K562 (cell line): Measurements from ENCODE around the gene TMEM129. TPM values are rescaled to one million over a fixed set of nuclear protein-coding genes. Genes with fewer than 3 reads are reported as not detected.

Experiments used
- CXXC5 ChIP-seq: fragments of 250-450 bp; sonication (Bioruptor Pico); IDR thresholded peaks from 2 replicates; pipeline ENCODE4 v1.8.0; 2022; ENCODE audit warnings: inconsistent platforms, mild to moderate bottlenecking, moderate library complexity
- ELF2 ChIP-seq: fragments of 250-450 bp; sonication (Bioruptor Pico); IDR thresholded peaks from 2 replicates; pipeline ENCODE4 v1.5.0; 2021; ENCODE audit warnings: mild to moderate bottlenecking
- HDAC1 ChIP-seq, 2 experiments: fragments of 450-650 bp; IDR thresholded peaks; 2 replicates each; pipeline ENCODE4 v1.6.1; 2016 to 2017; ENCODE audit warnings: inconsistent platforms in 1 of 2, mild to moderate bottlenecking in 1 of 2, moderate library complexity in 1 of 2
- KDM1A ChIP-seq, 2 experiments: fragments of 450-650 bp; IDR thresholded peaks; 2 replicates each; pipeline ENCODE4 v1.6.1; 2016; ENCODE audit warnings: mild to moderate bottlenecking in 2 of 2
- RHOXF2B ChIP-seq: fragments of 250-450 bp; sonication (Bioruptor Pico); conservative IDR thresholded peaks from 2 replicates; pipeline ENCODE4 v1.5.1; 2021
- TOE1 ChIP-seq, 2 experiments: fragments of 450-650 bp in 1 of 2; sonication (generic) in 1 of 2; formaldehyde crosslinking in 1 of 2; IDR thresholded peaks; 2 replicates each; pipeline versions ENCODE4 v1.7.1 to v1.8.0; 2016 to 2022; ENCODE audit warnings: borderline replicate concordance in 2 of 2, mild to moderate bottlenecking in 2 of 2, antibody characterized with exemption in 1 of 2, inconsistent platforms in 1 of 2, low read depth in 1 of 2, missing genetic modification reagents in 1 of 2, moderate library complexity in 1 of 2
- ZFP1 ChIP-seq: fragments of 450-650 bp; formaldehyde crosslinking; IDR thresholded peaks from 2 replicates; pipeline ENCODE4 v1.4.0; 2020; ENCODE audit warnings: mild to moderate bottlenecking, mixed read lengths
- ZSCAN29 ChIP-seq: fragments of 450-650 bp; IDR thresholded peaks from 2 replicates; pipeline ENCODE4 v1.6.1; 2017
- polyA plus RNA-seq, 8 experiments: library from polyadenylated mRNA; depleted of rRNA in 4 of 8; stranded (reverse) in 5 of 8; unstranded in 3 of 8; fragments of >200 nt; fragmentation: Nextera tagmentation in 2 of 8; fragmentation: Illumina TruSeq in 1 of 8; extraction: Ambion mirVana in 2 of 8; extraction: Trizol in 1 of 8; gene quantifications; 2 replicates each; pipeline versions ENCODE4 v1.2.1 to v1.2.3, GENCODE V29; 2011 to 2014; ENCODE audit warnings: inconsistent platforms in 1 of 8, missing spikeins in 1 of 8
- total RNA-seq, 7 experiments: library from RNA; depleted of rRNA in 6 of 7; stranded (reverse); fragments of >200 nt in 6 of 7; fragmentation: Illumina TruSeq in 2 of 7; extraction: Trizol in 2 of 7; gene quantifications; 2 replicates each; pipeline versions ENCODE4 v1.2.1 to v1.2.3, GENCODE V29; 2011 to 2021; ENCODE audit warnings: low replicate concordance in 1 of 7
- TF ChIP-seq, protein P1 (sequence below), 2 experiments: fragments of 450-650 bp in 1 of 2; sonication (generic) in 1 of 2; formaldehyde crosslinking in 1 of 2; IDR thresholded peaks; 2 replicates each; pipeline versions ENCODE4 v1.7.1 to v1.9.0; 2016 to 2022; ENCODE audit warnings: inconsistent platforms in 1 of 2, mild to moderate bottlenecking in 1 of 2, missing genetic modification reagents in 1 of 2
- TF ChIP-seq, protein P2 (sequence below), 2 experiments: fragments of 450-650 bp; conservative IDR thresholded peaks; 2 replicates each; pipeline ENCODE4 v1.6.1; 2017; ENCODE audit warnings: mild to moderate bottlenecking in 2 of 2, moderate library complexity in 2 of 2
- TF ChIP-seq, protein P3 (sequence below): fragments of 250-450 bp; sonication (Bioruptor Pico); IDR thresholded peaks from 2 replicates; pipeline ENCODE4 v1.8.0; 2022; ENCODE audit warnings: moderate library complexity, mild to moderate bottlenecking, inconsistent platforms
- TF ChIP-seq, protein P4 (sequence below): fragments of 250-450 bp; sonication (Bioruptor Pico); IDR thresholded peaks from 2 replicates; pipeline ENCODE4 v1.4.0; 2020
- TF ChIP-seq, protein P5 (sequence below): fragments of 450-650 bp; IDR thresholded peaks from 2 replicates; pipeline ENCODE4 v1.6.1; 2016; ENCODE audit warnings: low read depth, mild to moderate bottlenecking, moderate library complexity

Gene TMEM129
- total and polyA plus RNA-seq, 9 of the 15 experiments (the other 6 are each of a cell fraction or from before 2014, with no cell fraction given): 0.34 to 47.2 (median 18.8) TPM

DNA sequence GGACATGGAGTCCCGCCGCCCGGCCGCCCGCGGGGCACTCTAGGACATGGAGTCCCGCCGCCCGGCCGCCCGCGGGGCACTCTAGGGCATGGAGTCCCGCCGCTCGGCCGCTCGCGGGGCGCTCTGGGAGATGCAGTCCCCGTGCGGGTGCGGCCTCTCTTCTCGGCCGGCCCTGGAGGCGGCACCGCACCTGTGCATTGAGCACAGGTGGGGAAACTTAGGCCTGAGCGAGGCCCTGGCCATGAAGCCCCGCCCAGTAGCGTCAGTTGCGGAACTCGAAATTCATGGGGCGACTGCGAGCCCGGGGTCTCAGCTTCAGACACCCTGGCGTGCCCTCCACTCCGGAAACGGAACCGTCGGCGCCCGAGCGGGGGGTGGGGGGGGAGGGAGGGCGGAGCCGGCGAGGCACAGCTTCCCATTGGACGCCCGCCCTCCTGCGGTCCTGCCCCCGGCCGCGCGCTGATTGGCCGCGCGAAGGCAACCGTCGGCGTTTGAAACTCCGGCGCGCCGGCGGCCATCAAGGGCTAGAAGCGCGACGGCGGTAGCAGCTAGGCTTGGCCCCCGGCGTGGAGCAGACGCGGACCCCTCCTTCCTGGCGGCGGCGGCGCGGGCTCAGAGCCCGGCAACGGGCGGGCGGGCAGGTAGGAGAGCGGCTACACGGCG, at the start of gene TMEM129, which contains the start of gene TACC3 (continued):
- TF ChIP-seq, protein P1, sequence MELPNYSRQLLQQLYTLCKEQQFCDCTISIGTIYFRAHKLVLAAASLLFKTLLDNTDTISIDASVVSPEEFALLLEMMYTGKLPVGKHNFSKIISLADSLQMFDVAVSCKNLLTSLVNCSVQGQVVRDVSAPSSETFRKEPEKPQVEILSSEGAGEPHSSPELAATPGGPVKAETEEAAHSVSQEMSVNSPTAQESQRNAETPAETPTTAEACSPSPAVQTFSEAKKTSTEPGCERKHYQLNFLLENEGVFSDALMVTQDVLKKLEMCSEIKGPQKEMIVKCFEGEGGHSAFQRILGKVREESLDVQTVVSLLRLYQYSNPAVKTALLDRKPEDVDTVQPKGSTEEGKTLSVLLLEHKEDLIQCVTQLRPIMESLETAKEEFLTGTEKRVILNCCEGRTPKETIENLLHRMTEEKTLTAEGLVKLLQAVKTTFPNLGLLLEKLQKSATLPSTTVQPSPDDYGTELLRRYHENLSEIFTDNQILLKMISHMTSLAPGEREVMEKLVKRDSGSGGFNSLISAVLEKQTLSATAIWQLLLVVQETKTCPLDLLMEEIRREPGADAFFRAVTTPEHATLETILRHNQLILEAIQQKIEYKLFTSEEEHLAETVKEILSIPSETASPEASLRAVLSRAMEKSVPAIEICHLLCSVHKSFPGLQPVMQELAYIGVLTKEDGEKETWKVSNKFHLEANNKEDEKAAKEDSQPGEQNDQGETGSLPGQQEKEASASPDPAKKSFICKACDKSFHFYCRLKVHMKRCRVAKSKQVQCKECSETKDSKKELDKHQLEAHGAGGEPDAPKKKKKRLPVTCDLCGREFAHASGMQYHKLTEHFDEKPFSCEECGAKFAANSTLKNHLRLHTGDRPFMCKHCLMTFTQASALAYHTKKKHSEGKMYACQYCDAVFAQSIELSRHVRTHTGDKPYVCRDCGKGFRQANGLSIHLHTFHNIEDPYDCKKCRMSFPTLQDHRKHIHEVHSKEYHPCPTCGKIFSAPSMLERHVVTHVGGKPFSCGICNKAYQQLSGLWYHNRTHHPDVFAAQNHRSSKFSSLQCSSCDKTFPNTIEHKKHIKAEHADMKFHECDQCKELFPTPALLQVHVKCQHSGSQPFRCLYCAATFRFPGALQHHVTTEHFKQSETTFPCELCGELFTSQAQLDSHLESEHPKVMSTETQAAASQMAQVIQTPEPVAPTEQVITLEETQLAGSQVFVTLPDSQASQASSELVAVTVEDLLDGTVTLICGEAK (IDR thresholded peaks at IDR 0.05): peak; percentile 95
- TF ChIP-seq, protein P1 (CRISPR knock-in tag; IDR thresholded peaks at IDR 0.05): no peak
- TF ChIP-seq, protein P2, sequence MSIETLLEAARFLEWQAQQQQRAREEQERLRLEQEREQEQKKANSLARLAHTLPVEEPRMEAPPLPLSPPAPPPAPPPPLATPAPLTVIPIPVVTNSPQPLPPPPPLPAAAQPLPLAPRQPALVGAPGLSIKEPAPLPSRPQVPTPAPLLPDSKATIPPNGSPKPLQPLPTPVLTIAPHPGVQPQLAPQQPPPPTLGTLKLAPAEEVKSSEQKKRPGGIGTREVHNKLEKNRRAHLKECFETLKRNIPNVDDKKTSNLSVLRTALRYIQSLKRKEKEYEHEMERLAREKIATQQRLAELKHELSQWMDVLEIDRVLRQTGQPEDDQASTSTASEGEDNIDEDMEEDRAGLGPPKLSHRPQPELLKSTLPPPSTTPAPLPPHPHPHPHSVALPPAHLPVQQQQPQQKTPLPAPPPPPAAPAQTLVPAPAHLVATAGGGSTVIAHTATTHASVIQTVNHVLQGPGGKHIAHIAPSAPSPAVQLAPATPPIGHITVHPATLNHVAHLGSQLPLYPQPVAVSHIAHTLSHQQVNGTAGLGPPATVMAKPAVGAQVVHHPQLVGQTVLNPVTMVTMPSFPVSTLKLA (conservative IDR thresholded peaks at IDR 0.05): peak in 1 of 2 experiments; percentile 65; a peak in 1 of 4 replicates
- TF ChIP-seq ZFP1 (CRISPR knock-in tag) (no peak), RHOXF2B (CRISPR knock-in tag) (no peak), ZSCAN29 (no peak), KDM1A (IDR thresholded peaks at IDR 0.05) (no peak), CXXC5 (peak; percentile 81), TOE1 (IDR thresholded peaks at IDR 0.05; ENCODE audit: borderline replicate concordance) (no peak), TOE1 (CRISPR knock-in tag; IDR thresholded peaks at IDR 0.05; ENCODE audit: borderline replicate concordance, low read depth) (no peak), HDAC1 (IDR thresholded peaks at IDR 0.05) (peak in 1 of 2 experiments; percentile 93; a peak in 2 of 4 replicates), ELF2 (CRISPR knock-in tag) (no peak)
- TF ChIP-seq, protein P3, sequence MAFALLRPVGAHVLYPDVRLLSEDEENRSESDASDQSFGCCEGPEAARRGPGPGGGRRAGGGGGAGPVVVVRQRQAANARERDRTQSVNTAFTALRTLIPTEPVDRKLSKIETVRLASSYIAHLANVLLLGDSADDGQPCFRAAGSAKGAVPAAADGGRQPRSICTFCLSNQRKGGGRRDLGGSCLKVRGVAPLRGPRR (CRISPR knock-in tag): no peak
- TF ChIP-seq, protein P4, sequence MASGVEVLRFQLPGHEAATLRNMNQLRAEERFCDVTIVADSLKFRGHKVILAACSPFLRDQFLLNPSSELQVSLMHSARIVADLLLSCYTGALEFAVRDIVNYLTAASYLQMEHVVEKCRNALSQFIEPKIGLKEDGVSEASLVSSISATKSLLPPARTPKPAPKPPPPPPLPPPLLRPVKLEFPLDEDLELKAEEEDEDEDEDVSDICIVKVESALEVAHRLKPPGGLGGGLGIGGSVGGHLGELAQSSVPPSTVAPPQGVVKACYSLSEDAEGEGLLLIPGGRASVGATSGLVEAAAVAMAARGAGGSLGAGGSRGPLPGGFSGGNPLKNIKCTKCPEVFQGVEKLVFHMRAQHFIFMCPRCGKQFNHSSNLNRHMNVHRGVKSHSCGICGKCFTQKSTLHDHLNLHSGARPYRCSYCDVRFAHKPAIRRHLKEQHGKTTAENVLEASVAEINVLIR (CRISPR knock-in tag): no peak; the same call in 1 of the 2 replicates
- TF ChIP-seq, protein P5, sequence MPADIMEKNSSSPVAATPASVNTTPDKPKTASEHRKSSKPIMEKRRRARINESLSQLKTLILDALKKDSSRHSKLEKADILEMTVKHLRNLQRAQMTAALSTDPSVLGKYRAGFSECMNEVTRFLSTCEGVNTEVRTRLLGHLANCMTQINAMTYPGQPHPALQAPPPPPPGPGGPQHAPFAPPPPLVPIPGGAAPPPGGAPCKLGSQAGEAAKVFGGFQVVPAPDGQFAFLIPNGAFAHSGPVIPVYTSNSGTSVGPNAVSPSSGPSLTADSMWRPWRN: no peak
